ENCODE measurements around the gene GRIN1.

Gene GRIN1

DNA sequence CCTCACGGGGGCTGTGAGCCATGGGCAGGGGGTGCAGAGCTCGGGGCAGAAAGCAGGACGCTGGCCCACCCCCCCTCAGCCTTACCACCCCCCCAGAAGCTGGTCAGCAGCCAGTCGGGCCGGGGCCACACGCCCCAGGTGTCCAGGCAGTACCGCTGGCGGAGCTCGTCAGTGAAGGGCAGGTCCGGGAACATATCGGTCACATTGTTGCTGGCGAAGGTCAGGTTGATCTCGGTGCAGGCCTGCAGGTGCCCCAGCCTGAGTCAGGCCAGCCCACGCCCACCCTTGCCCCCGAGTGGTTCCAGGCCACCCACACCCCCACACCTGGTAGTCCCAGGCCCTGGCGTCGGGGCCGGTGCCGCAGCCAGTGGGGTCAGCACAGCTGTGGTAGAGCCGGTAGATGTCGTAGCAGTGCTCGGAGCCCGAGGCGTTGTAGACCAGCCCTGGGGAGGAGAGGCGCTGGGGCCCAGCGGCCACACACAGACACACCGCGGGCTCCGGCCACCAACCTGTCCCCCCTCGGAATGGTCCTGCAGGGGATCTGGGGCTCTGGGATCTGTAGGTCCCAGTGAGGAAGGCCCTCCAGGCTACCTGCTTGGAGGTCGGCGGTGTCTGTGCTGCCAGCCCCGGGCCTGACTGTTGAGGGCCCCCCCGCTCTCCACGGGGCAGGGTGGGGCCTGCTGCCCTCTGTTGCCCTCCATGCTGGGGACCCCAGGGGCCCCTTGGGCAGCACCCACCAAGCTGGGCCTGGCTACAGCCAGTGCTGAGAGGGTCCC is 27.0 kb upstream of the GRIN1 start:
- Histone ChIP-seq H3K79me2 (ENCODE audit: insufficient read depth, low read length) (no peaks in the 10 kb centered on the region), H3K27ac (ENCODE audit: low read depth, low read length, poor library complexity, severe bottlenecking) (no peak overlapping the region), H3K4me3 (ENCODE audit: low read depth, low read length, poor library complexity, severe bottlenecking) (no peak overlapping the region), H3K36me3 (ENCODE audit: insufficient read depth, low read length) (peaks cover 62% of the 10 kb centered on the region), H3K4me1 (ENCODE audit: insufficient read depth, low read length, severe bottlenecking) (peaks cover 19% of the 10 kb centered on the region), H4K20me1 (ENCODE audit: insufficient read depth, low read length) (no peaks in the 10 kb centered on the region), H3K9ac (ENCODE audit: low read length) (no peak overlapping the region), H2AFZ (ENCODE audit: low read length) (no peak overlapping the region), H3K27me3 (ENCODE audit: insufficient read depth, low read length) (no peaks in the 10 kb centered on the region), H3K4me2 (ENCODE audit: low read length) (no peak overlapping the region), H3F3A (ENCODE audit: insufficient read depth, low read length) (no peaks in the 10 kb centered on the region), H3K9me3 (ENCODE audit: low read length) (no peaks in the 10 kb centered on the region), H3K9me2 (ENCODE audit: low read depth, low read length) (no peaks in the 10 kb centered on the region)
- TF ChIP-seq, protein P1, sequence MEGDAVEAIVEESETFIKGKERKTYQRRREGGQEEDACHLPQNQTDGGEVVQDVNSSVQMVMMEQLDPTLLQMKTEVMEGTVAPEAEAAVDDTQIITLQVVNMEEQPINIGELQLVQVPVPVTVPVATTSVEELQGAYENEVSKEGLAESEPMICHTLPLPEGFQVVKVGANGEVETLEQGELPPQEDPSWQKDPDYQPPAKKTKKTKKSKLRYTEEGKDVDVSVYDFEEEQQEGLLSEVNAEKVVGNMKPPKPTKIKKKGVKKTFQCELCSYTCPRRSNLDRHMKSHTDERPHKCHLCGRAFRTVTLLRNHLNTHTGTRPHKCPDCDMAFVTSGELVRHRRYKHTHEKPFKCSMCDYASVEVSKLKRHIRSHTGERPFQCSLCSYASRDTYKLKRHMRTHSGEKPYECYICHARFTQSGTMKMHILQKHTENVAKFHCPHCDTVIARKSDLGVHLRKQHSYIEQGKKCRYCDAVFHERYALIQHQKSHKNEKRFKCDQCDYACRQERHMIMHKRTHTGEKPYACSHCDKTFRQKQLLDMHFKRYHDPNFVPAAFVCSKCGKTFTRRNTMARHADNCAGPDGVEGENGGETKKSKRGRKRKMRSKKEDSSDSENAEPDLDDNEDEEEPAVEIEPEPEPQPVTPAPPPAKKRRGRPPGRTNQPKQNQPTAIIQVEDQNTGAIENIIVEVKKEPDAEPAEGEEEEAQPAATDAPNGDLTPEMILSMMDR (IDR thresholded peaks at IDR 0.05; ENCODE audit: low read length), result no peak
- TF ChIP-seq EZH2 (IDR thresholded peaks at IDR 0.05; ENCODE audit: borderline replicate concordance, low read length), result no peak

DNA sequence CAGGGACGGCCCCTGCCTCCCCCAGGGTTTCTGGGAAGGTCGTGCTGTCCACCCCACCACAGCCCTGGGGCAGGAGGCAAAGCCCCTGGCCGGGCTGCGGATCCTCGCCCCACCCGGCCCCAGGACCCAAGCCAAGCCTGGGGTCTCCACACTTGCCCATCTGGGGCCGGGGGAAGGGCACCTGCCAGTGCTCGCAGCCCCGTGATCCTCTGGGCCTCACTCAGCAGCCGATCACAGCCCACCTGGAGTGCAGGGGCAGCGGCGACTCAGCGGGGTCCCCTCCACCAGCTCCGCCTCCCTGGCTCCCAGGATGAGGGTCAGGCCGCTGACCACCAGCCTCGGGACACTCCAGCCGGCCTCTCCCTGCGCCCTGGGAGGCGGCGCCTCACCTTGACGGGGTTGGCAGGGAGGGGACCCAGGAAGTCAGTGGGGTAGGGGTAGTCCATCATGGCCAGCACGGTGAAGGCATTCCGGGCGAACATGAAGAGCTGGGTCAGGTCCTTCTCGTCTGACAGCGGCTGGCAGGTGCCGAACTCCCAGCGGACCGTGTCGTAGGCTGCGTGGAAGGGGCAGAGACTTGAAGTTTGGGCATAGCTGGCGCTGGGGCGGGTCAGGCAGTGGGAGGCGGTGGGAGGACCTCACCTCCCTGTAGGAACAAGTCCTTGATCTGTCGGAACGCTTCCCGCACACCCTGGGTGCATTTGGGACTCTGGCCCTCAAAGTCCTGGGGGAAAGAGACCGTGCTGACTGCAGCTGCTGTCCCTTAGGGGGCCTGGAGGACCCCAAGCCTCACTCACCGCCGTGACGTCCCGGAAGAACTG is 26.2 kb upstream of the GRIN1 start:
- Histone ChIP-seq H3K9me2 (ENCODE audit: low read depth, low read length) (no peaks in the 10 kb centered on the region), H3K9me3 (ENCODE audit: low read length) (no peaks in the 10 kb centered on the region), H3K4me3 (ENCODE audit: low read depth, low read length, poor library complexity, severe bottlenecking) (peak overlapping the region; percentile 86), H2AFZ (ENCODE audit: low read length) (no peak overlapping the region), H4K20me1 (ENCODE audit: insufficient read depth, low read length) (no peaks in the 10 kb centered on the region), H3K27me3 (ENCODE audit: insufficient read depth, low read length) (no peaks in the 10 kb centered on the region), H3K79me2 (ENCODE audit: insufficient read depth, low read length) (no peaks in the 10 kb centered on the region), H3K4me2 (ENCODE audit: low read length) (peak overlapping the region; percentile 79), H3K36me3 (ENCODE audit: insufficient read depth, low read length) (peaks cover 54% of the 10 kb centered on the region), H3F3A (ENCODE audit: insufficient read depth, low read length) (no peaks in the 10 kb centered on the region), H3K9ac (ENCODE audit: low read length) (peak overlapping the region; percentile 62; the same call in 1 of the 2 replicates), H3K27ac (ENCODE audit: low read depth, low read length, poor library complexity, severe bottlenecking) (no peak overlapping the region), H3K4me1 (ENCODE audit: insufficient read depth, low read length, severe bottlenecking) (peaks cover 19% of the 10 kb centered on the region)
- TF ChIP-seq EZH2 (IDR thresholded peaks at IDR 0.05; ENCODE audit: borderline replicate concordance, low read length), result no peak
- TF ChIP-seq, protein P1 (IDR thresholded peaks at IDR 0.05; ENCODE audit: low read length), result no peak

GRCh38 chr9:137113385-137114159 is 25.4 kb upstream of the GRIN1 start:
- Histone ChIP-seq H3K9me3 (ENCODE audit: low read length) (no peaks in the 10 kb centered on the region), H3K27ac (ENCODE audit: low read depth, low read length, poor library complexity, severe bottlenecking) (no peak overlapping the region), H3K79me2 (ENCODE audit: insufficient read depth, low read length) (no peaks in the 10 kb centered on the region), H3F3A (ENCODE audit: insufficient read depth, low read length) (no peaks in the 10 kb centered on the region), H3K36me3 (ENCODE audit: insufficient read depth, low read length) (peaks cover 46% of the 10 kb centered on the region), H3K4me1 (ENCODE audit: insufficient read depth, low read length, severe bottlenecking) (peaks cover 19% of the 10 kb centered on the region), H3K4me3 (ENCODE audit: low read depth, low read length, poor library complexity, severe bottlenecking) (peak overlapping the region; percentile 86), H4K20me1 (ENCODE audit: insufficient read depth, low read length) (no peaks in the 10 kb centered on the region), H3K9ac (ENCODE audit: low read length) (peak overlapping the region; percentile 62), H3K4me2 (ENCODE audit: low read length) (peak overlapping the region; percentile 79), H3K9me2 (ENCODE audit: low read depth, low read length) (no peaks in the 10 kb centered on the region), H3K27me3 (ENCODE audit: insufficient read depth, low read length) (no peaks in the 10 kb centered on the region), H2AFZ (ENCODE audit: low read length) (no peak overlapping the region)
- TF ChIP-seq, protein P1 (IDR thresholded peaks at IDR 0.05; ENCODE audit: low read length), result peak; percentile 24; the same call in 1 of the 2 replicates
- TF ChIP-seq EZH2 (IDR thresholded peaks at IDR 0.05; ENCODE audit: borderline replicate concordance, low read length), result no peak

Data from OCI-LY1 (cell line).